Mesenteric fat pad (tissue), 1 donor: ENCODE measurements around the gene BICRA. TPM values are rescaled to one million over a fixed set of nuclear protein-coding genes. Genes with fewer than 3 reads are reported as not detected.

ENCODE experiments used
- DNase-seq: peaks from one replicate; pipeline ENCODE4 v3.0.0-alpha.2; 2020; ENCODE audit warnings: low spot score
- total RNA-seq: library from RNA; stranded (reverse); fragmentation: NEBNext Ultra II Directional; extraction: Animal tissue kit (Norgen Biotek cat#: 25700); gene quantifications from one replicate; pipeline ENCODE4 v1.2.1, GENCODE V29; 2021
- donor health status: DM: yes; HTN: yes; CAD: no.

The BICRA gene
- total RNA-seq, 1 donor from 2014 or later, result 14.5 TPM

DNA sequence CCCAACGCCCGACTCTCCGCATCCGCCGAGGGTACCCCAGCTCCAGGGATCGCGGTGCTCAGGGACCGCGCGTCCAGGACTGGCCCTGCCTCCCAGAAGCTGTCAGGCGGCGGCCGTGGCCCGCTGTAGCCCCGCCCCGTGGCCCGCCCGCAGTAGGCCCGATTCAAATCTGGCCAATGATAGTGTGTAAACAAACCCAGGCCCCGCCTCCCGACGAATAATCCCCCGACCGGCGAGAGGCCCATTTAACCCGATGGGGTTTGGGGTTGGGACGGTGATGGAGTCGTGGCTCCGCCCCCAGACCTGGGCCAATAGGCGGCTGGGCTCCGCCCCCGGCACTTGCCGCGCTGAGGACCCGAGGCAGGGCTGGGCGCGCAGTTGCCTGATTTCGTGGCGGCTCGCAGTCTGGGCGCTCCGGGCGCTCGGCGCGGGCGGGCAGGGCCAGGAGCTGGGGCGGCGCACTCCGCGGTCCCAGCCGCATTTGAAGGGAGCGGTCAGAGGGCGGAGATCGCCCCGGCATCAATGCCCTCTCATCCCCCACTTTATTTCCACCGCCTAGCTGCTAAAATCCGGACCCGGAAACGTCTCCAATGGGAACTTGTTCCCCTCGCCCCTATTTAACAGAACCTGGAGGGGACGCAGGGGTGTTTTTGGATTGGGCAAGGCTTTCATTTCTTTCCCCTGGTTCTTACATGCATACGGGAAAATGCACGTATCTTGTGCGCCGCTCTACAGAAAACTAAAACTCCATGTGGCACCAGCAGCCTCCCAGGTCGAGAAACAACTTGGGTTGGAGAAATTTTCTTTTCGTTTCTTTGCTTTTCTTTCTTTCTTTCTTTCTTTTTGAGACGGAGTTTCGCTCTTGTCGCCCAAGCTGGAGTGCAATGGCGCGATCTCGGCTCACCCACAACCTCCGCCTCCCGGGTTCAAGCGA, 8.4 kb upstream of the BICRA start:
- peak; percentile 100 for DNase-seq

DNA sequence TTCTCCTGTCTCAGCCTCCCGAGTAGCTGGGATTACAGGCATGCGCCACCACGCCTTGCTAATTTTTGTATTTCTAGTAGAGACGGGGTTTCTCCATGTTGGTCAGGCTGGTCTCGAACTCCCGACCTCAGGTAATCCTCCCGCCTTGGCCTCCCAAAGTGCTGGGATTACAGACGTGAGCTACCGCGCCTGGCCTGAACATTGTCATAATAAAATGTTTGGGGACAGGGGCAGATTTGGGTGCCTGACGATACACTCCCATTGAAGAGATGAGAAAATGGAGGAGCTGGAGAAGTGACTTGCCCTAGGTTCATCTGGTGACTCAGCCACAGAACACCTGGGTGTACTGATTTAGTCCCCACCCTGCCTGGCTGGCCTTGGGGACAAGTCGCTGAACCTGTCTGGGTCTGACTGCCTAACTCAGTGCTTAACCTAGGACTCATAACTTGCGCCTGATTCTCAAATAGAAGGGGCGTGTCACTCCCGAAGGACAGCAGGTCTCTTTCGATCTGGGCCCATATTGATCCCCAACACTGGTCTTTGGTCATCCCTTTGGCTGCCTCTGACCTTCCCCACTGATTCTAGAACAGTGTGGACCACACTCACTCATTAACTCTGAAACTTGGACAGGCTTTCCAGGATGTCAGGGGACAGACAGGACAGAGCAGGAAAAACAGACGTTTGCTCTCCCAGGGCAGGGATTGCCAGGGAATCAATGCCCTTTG, 7.6 kb upstream of the BICRA start:
- no peak for DNase-seq

DNA sequence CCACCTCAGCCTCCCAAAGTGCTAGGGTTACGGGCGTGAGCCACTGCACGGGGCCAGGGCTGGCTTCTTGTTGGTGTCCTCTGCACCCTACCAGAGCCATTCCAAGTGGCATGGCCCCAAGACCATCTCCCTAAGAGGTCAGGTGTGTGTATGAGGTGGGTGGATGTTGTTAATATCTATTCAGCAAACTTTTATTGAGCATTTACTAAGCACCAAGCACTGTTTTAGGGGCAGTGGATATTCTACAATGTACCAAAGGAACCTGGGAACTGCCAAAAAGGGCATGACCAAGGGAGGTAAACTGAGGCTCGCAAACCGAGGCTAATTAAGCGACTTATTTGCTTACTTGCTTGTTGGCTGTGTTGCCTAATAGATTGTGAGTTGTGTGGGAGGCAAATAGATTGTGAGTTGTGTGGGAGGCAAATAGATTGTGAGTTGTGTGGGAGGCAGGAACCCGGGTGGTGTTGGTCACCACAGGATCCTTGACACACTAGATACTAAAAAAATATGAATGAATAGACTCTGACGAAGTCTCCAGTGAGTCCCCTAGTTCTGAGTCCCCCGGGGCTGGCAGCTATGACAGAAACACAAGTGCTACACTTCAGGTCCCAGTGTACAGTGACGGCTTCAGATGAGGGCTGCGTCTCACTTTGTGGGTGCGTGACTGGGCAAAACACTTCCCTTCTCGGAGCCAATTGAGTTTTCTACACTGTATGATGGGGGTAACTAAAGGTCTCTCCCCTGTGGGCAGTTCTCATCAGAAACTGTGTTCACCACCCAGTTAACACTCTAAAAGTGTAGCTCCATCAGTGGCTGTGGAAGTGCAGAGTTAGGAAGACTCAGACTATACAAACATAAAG, 5.0 kb upstream of the BICRA start:
- no peak for DNase-seq

DNA sequence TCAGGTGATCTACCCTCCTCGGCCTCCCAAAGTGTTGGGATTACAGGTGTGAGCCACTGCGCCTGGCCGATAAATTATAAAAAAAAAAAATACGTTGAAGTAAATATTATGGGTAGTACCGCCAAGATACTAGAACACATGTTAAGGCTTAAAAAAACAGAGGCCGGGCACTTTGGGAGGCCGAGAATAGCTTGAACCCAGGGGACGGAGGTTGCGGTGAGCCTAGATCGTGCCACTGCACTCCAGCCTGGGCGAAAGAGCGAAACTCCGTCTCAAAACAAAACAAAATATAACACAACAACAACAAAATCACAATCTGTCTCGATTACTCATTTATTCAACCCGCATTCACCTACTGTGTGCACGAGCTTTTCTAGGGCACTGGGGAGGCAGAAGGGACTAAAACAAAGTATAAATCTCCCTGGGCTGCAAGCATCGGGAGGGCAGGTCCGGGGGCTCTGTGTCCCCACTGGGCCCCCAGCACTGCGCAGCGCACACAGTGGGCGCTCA, 1.3 kb upstream of the BICRA start:
- no peak for DNase-seq

DNA sequence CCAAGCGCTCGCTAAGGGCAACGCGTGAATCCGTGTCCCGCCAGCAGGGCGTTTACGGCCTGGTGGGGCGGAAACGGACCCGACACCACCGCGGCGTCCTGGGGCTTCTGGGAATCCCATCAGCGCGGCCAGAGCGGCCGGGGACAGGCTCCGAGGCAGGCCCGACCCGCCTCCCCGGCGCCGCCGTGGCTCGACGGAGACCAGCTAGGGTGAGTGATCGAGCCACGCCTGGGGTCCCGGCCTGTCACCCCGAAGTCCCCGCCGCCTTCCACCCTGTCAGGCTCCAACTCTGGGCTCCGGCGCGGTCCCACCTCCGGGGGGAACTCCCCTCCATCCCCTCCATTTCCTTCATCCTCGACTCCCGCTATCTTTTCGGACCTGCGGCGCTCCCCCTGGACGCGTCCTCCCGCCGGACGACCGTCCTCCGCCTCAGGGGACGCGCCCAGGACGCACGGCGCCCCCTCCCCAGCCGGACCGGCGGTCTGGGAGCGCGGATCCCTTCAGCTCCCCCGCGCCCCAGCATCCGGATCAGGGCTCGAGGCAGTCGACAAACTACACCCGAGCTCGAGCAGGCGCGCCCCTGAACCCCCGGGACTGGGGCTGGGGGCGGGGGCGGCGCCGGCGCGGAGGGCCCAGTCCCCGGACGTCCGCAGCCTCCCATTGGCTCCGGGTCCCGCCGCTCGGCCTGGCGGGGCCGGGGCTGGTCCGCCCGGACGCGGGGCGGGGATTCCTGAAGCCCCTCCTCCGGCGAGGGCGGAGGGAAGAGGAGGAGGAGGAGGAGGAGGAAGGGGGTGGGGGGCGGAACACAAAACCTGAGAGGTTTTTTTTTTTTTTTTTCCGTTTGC, 638 bp upstream of the BICRA start:
- peak; percentile 97 for DNase-seq

DNA sequence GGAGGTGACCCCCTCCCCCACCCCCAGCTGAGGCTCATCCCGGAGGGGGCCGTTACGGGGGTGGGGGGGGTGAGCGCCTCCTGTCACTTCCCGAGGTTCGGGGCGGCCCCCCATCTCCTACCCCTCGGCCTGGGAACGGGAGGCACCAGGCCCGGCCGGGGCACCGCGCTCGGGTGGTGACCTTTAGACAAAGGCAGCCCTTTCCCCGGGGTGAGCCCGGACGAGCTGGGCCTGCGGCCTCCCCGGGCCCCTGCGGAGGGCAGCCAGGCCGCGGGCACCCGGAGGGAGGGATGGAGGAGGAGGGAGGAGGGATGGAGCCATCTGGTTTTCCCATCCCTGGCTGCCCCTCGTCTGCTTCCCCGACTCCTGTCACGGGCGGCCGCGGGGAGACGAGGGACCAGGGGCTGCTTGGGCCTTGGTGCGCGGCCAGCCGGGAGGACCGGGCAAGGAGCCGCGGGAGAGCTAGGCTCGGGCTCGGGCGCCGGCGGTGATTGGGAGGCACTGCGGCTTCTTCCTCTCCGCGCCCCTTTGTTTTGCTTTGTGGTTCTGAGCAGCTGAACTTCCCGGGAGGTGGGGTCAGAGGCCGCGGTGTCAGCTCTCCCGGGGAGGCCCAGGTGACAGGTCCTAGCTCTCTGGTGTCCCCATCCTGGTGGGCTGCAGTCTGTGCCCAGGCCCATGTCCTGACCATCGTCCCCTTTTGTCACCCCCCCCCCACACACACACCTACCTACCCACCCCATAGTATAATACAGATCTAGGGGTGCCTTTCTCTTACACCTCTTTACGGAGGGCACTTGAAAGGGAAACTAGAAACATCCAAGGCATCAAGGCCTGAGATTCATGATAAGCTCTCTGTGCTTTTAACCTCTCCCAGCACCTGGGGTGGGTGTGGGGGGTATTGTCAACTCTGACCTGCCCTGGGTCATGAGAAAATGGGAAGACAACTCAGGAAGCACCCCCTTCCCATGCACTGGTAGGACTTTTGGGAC, 1.3 kb downstream of the BICRA start:
- DNase-seq, result no peak

DNA sequence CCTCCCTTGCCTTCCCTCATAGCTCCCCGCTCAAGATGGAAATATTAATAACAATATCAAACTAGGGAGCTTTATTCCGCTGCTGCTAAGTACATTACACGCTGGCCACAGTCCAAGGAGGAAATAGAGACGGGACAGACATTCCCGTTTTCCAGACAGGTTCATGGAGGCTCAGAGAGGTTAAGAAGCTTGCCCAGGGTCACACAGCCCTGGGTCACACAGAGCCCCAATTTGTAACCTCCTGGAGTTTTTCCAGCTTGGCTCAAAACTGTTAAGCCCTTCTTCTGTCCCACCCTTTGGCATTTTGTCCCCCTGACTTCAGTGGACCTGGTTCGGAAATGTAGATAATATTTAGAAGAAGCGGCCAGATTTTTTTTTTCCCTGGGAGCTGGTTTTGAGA, 2.0 kb downstream of the BICRA start:
- DNase-seq, result no peak

DNA sequence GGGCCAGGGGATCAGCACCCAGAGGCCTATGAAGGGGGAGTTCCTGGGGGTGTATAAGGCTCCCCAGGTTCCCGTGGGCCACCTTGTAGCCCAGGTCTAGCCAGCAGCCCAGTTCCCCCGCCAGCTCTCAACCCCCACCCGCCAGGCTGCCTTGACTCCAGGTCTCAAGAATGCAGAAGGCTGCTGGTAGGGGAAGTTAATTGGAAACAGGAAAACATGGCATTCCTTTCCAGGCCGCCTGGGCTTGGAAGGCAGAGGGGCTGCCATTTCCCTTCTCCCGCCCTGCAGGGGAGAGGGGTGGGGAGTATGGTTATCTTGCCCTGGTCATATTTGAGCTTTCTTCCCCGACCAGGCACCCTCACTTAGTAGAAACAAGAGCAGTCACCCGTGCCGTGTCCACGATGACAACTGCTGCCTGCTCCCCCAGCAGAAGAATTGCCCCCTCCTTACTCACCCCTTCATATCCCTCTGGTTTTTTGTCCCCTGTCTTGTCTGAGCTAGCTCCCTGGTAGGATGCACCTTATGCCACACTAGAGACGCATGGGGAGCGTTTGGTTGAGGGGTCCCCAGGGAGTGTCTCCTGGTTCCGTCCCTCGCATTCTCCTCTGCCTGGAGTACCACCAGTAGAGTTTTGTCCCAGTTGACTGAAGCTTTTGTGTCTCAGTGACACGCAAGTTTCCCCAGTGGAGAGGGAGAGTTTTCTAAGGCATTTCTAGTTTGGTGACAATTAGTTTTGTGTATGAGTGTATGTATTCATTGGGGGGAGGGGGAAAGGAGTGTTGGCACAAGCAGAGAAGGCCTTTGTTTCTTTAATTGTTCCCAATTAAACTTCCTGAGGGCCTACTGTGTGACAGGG, 4.5 kb downstream of the BICRA start:
- DNase-seq, result no peak

DNA sequence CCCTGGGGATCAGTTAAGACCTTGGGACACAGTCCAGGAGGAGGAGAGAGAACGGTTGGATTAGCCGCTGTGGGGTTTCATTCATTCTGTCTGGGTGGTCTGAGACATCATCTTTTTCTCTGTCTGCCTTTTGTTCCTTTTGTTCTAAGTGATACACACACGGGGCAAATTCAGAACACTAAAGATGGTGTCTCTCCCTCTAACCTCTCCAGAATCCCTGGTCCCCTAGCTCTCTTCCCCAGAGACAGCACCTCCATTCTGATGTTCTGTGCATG, 5.0 kb downstream of the BICRA start:
- DNase-seq, result no peak

DNA sequence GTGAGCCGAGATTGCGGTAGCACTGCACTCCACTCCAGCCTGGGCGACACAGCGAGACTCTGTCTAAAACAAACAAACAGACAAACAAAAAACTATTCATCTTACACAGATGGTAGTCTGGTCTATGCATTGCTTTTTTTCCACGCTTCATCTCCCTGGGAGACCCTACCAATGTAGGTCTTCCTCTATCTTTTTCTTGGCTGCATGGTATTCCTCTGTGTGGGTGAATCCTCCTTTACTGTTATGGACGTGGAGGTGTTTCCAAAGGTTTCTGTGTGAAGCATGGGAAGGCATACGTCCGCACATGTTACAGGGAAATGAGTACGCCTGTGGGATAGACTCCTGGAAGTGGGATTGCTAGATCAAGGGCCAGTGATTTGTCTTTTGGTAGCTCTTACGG, 5.6 kb downstream of the BICRA start:
- DNase-seq, result no peak

DNA sequence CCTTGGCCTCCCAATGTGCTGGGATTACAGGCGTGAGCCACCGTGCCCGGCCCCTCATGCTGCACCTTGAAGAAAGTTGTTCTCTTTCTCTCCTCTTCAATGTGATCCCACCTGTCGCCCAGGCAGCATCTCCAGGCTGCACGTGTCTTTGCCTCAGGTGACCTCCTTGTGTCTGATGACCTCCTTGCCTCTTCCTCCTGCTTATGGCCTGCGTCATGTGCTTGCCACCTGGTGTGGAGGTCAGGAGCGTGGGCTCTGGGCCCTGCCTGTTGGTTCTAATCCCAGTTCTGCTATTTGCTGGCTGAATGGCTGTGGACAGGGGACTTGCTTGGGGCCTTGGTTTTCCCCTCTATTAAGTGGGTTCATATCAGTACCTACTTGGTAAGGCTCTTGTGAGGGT, 6.3 kb downstream of the BICRA start:
- no peak for DNase-seq

DNA sequence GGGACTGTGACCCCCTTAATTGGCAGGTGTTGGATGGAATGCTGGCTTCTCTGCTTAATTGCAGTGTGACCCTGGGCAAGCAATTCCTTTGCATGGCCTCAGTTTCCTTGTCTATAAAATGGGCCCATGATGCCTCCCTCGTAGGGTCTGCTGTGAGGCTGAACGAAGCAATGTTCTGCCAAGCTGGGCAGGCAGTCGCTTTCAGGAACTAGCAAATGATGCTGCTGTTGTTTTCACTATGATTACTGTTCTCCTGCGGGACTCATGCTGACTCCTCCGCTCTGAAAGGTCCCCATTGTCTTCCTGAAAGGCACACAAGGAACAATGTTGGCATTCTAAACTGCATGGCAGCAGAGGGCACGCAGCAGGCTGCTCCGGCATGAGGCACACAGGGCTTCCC, 6.8 kb downstream of the BICRA start:
- DNase-seq, result no peak

DNA sequence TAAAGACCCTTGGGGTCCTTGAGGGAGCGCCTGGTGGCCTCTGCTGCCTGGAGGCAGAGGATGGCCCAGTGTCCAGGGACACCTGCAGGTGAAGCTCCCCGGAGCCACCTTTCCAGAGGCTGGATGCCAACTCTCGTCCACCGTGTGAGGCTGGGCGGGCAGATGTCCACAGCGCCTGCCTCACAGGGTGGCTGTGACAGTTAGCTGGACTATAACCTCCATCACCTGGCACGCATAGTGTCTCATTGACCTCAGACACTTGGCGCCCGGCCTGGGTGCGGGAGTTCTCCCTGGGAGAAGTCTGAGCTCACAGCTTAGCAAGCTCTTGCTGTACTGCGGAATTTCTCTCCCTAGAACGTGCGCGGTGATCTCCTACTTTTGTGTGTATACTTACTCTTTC, 9.8 kb downstream of the BICRA start:
- DNase-seq, result no peak

DNA sequence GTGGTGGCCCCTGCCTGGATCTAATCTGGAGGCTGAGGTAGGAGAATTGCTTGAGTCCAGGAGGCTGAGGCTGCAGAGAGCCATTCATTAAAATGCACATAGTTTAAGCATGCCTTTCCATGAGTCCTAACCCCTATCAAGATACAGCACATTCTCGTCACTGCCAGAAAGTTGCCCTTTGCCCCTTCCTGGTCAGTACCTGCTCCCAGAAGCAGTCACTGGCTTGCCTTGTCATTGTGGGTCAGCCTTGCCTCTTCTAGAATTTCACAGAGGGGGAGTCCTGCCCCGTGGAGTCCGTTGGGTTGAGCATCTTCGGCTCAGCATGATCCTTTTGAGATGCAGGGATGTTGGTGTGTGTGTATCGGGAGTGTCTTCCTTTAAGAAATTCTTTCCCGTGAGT, 10.8 kb downstream of the BICRA start:
- no peak for DNase-seq

DNA sequence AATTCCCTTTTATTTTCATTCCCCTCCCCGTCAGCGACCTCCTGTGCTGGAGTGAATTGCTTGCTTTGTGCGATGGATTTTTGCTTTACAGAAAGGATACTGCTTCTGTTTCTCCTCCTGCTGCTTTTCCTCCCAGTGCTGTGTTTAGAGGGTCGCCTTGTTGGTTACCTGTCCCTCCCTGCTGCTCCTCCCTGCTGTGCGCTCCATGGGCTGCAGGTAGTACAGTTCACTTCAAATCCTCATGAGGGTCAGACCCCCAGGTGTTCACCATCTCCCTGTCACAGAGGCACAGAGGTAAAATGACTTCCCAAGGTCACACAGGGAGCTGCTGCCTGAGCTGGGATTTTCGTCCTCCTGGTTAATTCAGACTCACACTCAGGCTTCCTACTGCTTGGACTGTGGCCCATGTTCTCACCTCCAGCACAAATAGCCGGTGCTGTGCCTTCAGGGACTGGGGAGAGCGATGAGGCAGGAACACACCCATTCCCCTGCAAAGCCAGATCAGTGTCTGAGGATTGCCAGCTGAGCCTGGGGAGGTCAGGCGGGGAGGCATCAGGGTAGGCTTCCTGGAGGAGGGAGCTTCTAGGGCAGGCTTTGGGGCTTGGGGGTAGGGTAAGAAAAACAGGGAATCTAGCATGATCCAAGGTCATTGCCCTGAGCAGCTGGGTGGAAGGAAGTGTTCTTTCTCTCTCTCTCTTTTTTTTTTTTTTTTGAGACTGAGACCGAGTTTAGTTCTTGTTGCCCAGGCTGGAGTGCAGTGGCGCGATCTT, 14.4 kb downstream of the BICRA start:
- DNase-seq, result no peak

DNA sequence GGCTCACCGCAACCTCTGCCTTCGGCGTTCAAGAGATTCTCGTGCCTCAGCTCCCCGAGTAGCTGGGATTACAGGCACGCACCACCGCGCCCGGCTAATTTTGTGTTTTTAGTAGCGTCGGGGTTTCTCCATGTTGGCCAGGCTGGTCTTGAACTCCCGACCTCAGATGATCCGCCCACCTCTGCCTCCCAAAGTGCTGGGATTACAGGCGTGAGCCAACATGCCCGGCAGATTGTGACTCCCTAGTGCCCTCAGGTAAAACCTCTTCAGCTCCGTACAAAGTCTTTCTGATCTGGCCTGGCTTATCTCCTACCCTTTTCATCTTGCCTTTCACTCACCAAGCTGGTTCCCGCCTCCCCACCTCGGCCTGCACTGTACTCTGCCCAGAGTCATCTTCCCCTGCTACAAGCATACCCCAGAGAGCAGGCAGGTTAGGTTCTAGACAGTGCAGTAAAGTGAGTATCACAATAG, 15.0 kb downstream of the BICRA start:
- DNase-seq, result no peak

DNA sequence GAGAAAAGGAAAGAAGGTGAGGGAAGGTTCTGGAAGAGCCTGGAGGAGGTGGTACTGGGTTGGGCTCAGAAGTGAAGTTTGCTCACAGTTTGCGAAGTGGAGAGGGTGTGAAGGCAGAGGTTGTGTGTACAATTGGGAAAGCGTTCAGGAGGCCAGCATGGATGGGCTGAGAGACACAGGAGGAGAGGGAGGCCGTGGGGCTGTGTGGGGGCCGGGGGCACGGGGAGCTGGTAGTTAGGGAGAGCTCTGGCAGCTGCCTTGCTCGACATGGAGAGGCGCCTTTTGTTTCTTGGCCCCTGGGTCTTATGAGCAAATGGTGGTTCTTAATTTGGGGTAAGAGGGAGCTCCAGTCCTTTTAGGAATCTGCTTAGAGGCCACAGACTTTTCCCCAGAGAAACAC, 16.7 kb downstream of the BICRA start:
- DNase-seq, result no peak

DNA sequence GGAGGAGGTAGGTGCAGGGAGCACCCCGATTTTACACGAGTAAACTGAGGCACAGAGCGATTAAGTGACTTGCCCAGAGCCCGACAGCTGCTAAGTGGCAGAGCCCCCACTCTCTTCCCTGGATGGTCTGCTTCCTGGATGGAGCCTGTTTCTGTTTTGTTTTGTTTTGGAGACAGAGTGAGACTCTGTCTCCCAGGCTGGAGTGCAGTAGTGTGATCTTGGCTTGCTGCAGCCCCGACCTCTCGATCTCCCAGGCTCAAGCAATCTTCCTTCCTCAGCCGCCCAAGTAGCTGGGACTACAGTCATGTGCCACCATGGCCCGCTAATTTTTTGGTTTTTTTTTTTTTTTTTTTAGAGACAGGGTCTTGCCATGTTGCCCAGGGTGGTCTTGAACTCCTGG, 17.3 kb downstream of the BICRA start:
- DNase-seq, result no peak
